Testis (tissue), 3 donors: ENCODE results near the gene NDUFA13. TPM values are rescaled to one million over a fixed set of nuclear protein-coding genes. Genes with fewer than 3 reads are reported as not detected.

Source experiments
- DNase-seq: peaks from one replicate; pipeline ENCODE4 v3.0.0-alpha.2; 2019
- H3K27ac ChIP-seq, 2 donors: fragments of 200-600 bp; sonication (generic); one replicate each; pipeline ENCODE4 v1.5.1; 2019
- H3K27me3 ChIP-seq: fragments of 200-600 bp; sonication (generic); one replicate; pipeline ENCODE4 v1.5.1; 2019
- H3K36me3 ChIP-seq: fragments of 200-600 bp; sonication (generic); one replicate; pipeline ENCODE4 v1.5.1; 2017; ENCODE audit warnings: low read depth; ENCODE audit errors: missing control alignments
- H3K4me1 ChIP-seq: fragments of 200-600 bp; sonication (generic); one replicate; pipeline ENCODE4 v1.5.1; 2019
- H3K4me3 ChIP-seq, 2 donors: fragments of 200-600 bp; sonication (generic); one replicate each; pipeline ENCODE4 v1.5.1; 2017 to 2019
- H3K9me3 ChIP-seq: fragments of 200-600 bp; sonication (generic); one replicate; pipeline ENCODE4 v1.5.1; 2017
- CTCF ChIP-seq, 3 experiments: fragments of 450-650 bp in 2 of 3; fragments of 200-600 bp in 1 of 3; sonication (generic) in 1 of 3; IDR thresholded peaks; one replicate each; pipeline ENCODE4 v1.5.1; 2016 to 2019; ENCODE audit warnings: antibody characterized with exemption in 3 of 3, mild to moderate bottlenecking in 2 of 3, moderate library complexity in 1 of 3
- POLR2A ChIP-seq: fragments of 450-650 bp; IDR thresholded peaks from one replicate; pipeline ENCODE4 v1.6.1; 2017; ENCODE audit warnings: antibody characterized with exemption, mild to moderate bottlenecking, moderate library complexity
- WGBS, 2 donors: methylation state at CpG; one replicate each; pipeline ENCODE4 v1.1.5; 2018; 5-methylcytosine and 5-hydroxymethylcytosine counted together
- intact Hi-C: fragments of 100-400 bp; cut with DNase I; formaldehyde crosslinking; loops from one replicate; pipeline ENCODE4 v1.15.1; 2023; ENCODE audit warnings: low total_unique reads
- polyA plus RNA-seq: library from polyadenylated mRNA; stranded (reverse); fragments of 350-450 nt; fragmentation: Illumina TruSeq; extraction: RNeasy Lipid Tissue Mini Kit (QIAGEN cat#74804); gene quantifications from one replicate; pipeline ENCODE4 v1.2.3, GENCODE V29; 2014; ENCODE audit warnings: low read depth, low replicate concordance; ENCODE audit not compliant: insufficient read depth
- total RNA-seq, 2 donors: library from RNA; depleted of rRNA; stranded (reverse); fragments of >200 nt; gene quantifications; one replicate each; pipeline ENCODE4 v1.2.3, GENCODE V29; 2016

Gene NDUFA13
- total and polyA plus RNA-seq, 3 donors from 2014 or later, result 210 to 283 (median 260) TPM

GRCh38 chr19:19493841-19494546 lies 22.0 kb upstream of the NDUFA13 start:
- intact Hi-C loops, result no loop called here
- 78 to 79% methylated on average over 9 to 15 of the region's 15 CpGs for WGBS, 2 donors
- Histone ChIP-seq H3K4me3 (no peak overlapping the region), H3K4me1 (peaks cover 24% of the 10 kb centered on the region), H3K27ac (no peak overlapping the region), H3K9me3 (no peaks in the 10 kb centered on the region), H3K27me3 (no peaks in the 10 kb centered on the region), H3K36me3 (no peaks in the 10 kb centered on the region)
- no peak for DNase-seq
- TF ChIP-seq POLR2A (no peak), CTCF (IDR thresholded peaks at IDR 0.05) (no peak)

GRCh38 chr19:19495614-19496603 lies 20.1 kb upstream of the NDUFA13 start:
- TF ChIP-seq CTCF (IDR thresholded peaks at IDR 0.05) (no peak), POLR2A (no peak)
- no peak for DNase-seq
- Histone ChIP-seq H3K27me3 (no peaks in the 10 kb centered on the region), H3K36me3 (no peaks in the 10 kb centered on the region), H3K9me3 (no peaks in the 10 kb centered on the region), H3K4me1 (peaks cover 6% of the 10 kb centered on the region), H3K27ac (no peak overlapping the region), H3K4me3 (no peak overlapping the region)
- 94% methylated on average over 27 to 30 of the region's 30 CpGs for WGBS, 2 donors
- intact Hi-C loops, result no loop called here

GRCh38 chr19:19498255-19498991 lies 17.6 kb upstream of the NDUFA13 start:
- no peaks in the 10 kb centered on the region for H3K4me1 ChIP-seq
- no peaks in the 10 kb centered on the region for H3K36me3 ChIP-seq
- H3K4me3 ChIP-seq, result no peak overlapping the region
- no peaks in the 10 kb centered on the region for H3K9me3 ChIP-seq
- TF ChIP-seq CTCF (IDR thresholded peaks at IDR 0.05) (no peak), POLR2A (no peak)
- H3K27ac ChIP-seq, result no peak overlapping the region
- H3K27me3 ChIP-seq, result no peaks in the 10 kb centered on the region
- 92% methylated on average over 16 to 33 of the region's 33 CpGs for WGBS, 2 donors
- intact Hi-C loops, result no loop called here
- DNase-seq, result no peak

GRCh38 chr19:19499272-19499995 lies 16.6 kb upstream of the NDUFA13 start:
- no peak overlapping the region for H3K4me3 ChIP-seq
- 75 to 92% methylated on average over 5 to 18 of the region's 18 CpGs for WGBS, 2 donors
- H3K36me3 ChIP-seq, result no peaks in the 10 kb centered on the region
- no peak for DNase-seq
- TF ChIP-seq CTCF (IDR thresholded peaks at IDR 0.05) (no peak), POLR2A (no peak)
- no peaks in the 10 kb centered on the region for H3K4me1 ChIP-seq
- H3K9me3 ChIP-seq, result no peaks in the 10 kb centered on the region
- H3K27me3 ChIP-seq, result no peaks in the 10 kb centered on the region
- intact Hi-C loops, result no loop called here
- no peak overlapping the region for H3K27ac ChIP-seq
